Mesenchymal stem cell (in vitro differentiated cells and primary cell): ENCODE data around the gene MRPL51.
A peak's percentile ranks its signal among the peaks of the same experiment; 100 is the strongest.

Experiments used
- DNase-seq: peaks from one replicate; pipeline ENCODE4 v3.0.0-alpha.2; 2013
- H2AFZ ChIP-seq: one replicate; pipeline ENCODE4 v1.6.1; 2013; ENCODE audit warnings: low read depth, mild to moderate bottlenecking, control low read depth, inconsistent platforms, low read length, moderate library complexity
- H2AK5ac ChIP-seq: 2 replicates; pipeline ENCODE4 v1.6.1; 2013; ENCODE audit warnings: low read length, moderate library complexity, mild to moderate bottlenecking, inconsistent platforms; ENCODE audit not compliant: severe bottlenecking
- H2BK120ac ChIP-seq: one replicate; pipeline ENCODE4 v1.6.1; 2013; ENCODE audit warnings: low read depth, mild to moderate bottlenecking, inconsistent platforms, low read length, moderate library complexity
- H2BK12ac ChIP-seq, 2 experiments: one replicate each; pipeline ENCODE4 v1.6.1; 2013; ENCODE audit warnings: inconsistent platforms in 2 of 2, low read length in 2 of 2, mild to moderate bottlenecking in 2 of 2, moderate library complexity in 2 of 2, control low read depth in 1 of 2
- H2BK15ac ChIP-seq: one replicate; pipeline ENCODE4 v1.6.1; 2013; ENCODE audit warnings: mild to moderate bottlenecking, low read depth, inconsistent platforms; ENCODE audit not compliant: poor library complexity, severe bottlenecking
- H2BK5ac ChIP-seq: 2 replicates; pipeline ENCODE4 v1.6.1; 2013; ENCODE audit warnings: low read depth, mild to moderate bottlenecking, low read length, control low read depth, inconsistent platforms; ENCODE audit not compliant: poor library complexity, severe bottlenecking
- H3K14ac ChIP-seq, 2 experiments: one replicate each; pipeline ENCODE4 v1.6.1; 2013; ENCODE audit warnings: inconsistent platforms in 2 of 2, low read length in 2 of 2, control low read depth in 1 of 2, mild to moderate bottlenecking in 1 of 2, moderate library complexity in 1 of 2
- H3K18ac ChIP-seq, 2 experiments: one replicate each; pipeline ENCODE4 v1.6.1; 2013; ENCODE audit warnings: inconsistent platforms in 2 of 2, low read length in 2 of 2, control low read depth in 1 of 2, low read depth in 1 of 2, mild to moderate bottlenecking in 1 of 2
- H3K23ac ChIP-seq, 2 experiments: one replicate each; pipeline ENCODE4 v1.6.1; 2013; ENCODE audit warnings: inconsistent platforms in 2 of 2, low read length in 2 of 2, mild to moderate bottlenecking in 2 of 2, moderate library complexity in 2 of 2, control low read depth in 1 of 2
- H3K27ac ChIP-seq: 2 replicates; pipeline ENCODE4 v1.5.1; 2013; ENCODE audit warnings: mild to moderate bottlenecking, moderate library complexity, low read length, control low read depth, inconsistent platforms; ENCODE audit not compliant: poor library complexity, severe bottlenecking
- H3K27me3 ChIP-seq, 2 experiments: 2 replicates each; pipeline versions ENCODE4 v1.6.1 to v1.7.0; 2013; ENCODE audit warnings: low read length in 2 of 2, mild to moderate bottlenecking in 2 of 2, moderate library complexity in 2 of 2, control low read depth in 1 of 2, inconsistent platforms in 1 of 2; ENCODE audit not compliant: control insufficient read depth in 1 of 2, insufficient read depth in 1 of 2
- H3K36me3 ChIP-seq, 2 experiments: 2 replicates each; pipeline versions ENCODE4 v1.6.1 to v1.7.0; 2013; ENCODE audit warnings: low read length in 2 of 2, control low read depth in 1 of 2, inconsistent platforms in 1 of 2, low read depth in 1 of 2, mild to moderate bottlenecking in 1 of 2; ENCODE audit not compliant: insufficient read depth in 2 of 2, control insufficient read depth in 1 of 2
- H3K4ac ChIP-seq, 2 experiments: one replicate each; pipeline ENCODE4 v1.6.1; 2013; ENCODE audit warnings: inconsistent platforms in 2 of 2, low read length in 2 of 2, mild to moderate bottlenecking in 2 of 2, moderate library complexity in 2 of 2, control low read depth in 1 of 2, low read depth in 1 of 2
- H3K4me1 ChIP-seq: 2 replicates; pipeline ENCODE4 v1.6.1; 2013; ENCODE audit warnings: low read depth, low read length, control low read depth; ENCODE audit not compliant: control insufficient read depth, insufficient read depth
- H3K4me2 ChIP-seq: 2 replicates; pipeline ENCODE4 v1.6.1; 2013; ENCODE audit warnings: low read length, mild to moderate bottlenecking, inconsistent platforms; ENCODE audit not compliant: poor library complexity, severe bottlenecking
- H3K4me3 ChIP-seq, 2 experiments: 2 replicates each; pipeline versions ENCODE4 v1.5.1 to v1.7.0; 2013; ENCODE audit warnings: low read length in 2 of 2, mild to moderate bottlenecking in 2 of 2, control low read depth in 1 of 2, low read depth in 1 of 2; ENCODE audit not compliant: insufficient read depth in 1 of 2
- H3K79me1 ChIP-seq: replicated peaks from 2 replicates; pipeline ENCODE4 v1.6.1; 2013; ENCODE audit warnings: mild to moderate bottlenecking, control low read depth, low read length, inconsistent platforms; ENCODE audit not compliant: poor library complexity, severe bottlenecking
- H3K9ac ChIP-seq: 2 replicates; pipeline ENCODE4 v1.7.0; 2013; ENCODE audit warnings: mild to moderate bottlenecking, low read length, moderate library complexity
- H3K9me3 ChIP-seq: 2 replicates; pipeline ENCODE4 v1.7.0; 2013; ENCODE audit warnings: mild to moderate bottlenecking, low read length; ENCODE audit not compliant: control insufficient read depth
- H4K8ac ChIP-seq: one replicate; pipeline ENCODE4 v1.6.1; 2013; ENCODE audit warnings: inconsistent platforms, mild to moderate bottlenecking, low read length, moderate library complexity
- H4K91ac ChIP-seq: one replicate; pipeline ENCODE4 v1.6.1; 2013; ENCODE audit warnings: mild to moderate bottlenecking, low read length, inconsistent platforms
- WGBS: methylation state at CpG from one replicate; pipeline ENCODE4 v1.1.7; 2013; ENCODE audit warnings: mixed read lengths; 5-methylcytosine and 5-hydroxymethylcytosine counted together

MRPL51 gene

DNA sequence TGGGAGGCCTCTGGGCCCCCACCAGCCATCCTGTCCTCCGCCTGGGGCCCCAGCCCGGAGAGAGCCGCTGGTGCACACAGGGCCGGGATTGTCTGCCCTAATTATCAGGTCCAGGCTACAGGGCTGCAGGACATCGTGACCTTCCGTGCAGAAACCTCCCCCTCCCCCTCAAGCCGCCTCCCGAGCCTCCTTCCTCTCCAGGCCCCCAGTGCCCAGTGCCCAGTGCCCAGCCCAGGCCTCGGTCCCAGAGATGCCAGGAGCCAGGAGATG, 40.5 kb upstream of the MRPL51 start:
- Histone ChIP-seq H4K8ac (peak overlapping the region; percentile 67), H3K27ac (peak overlapping the region; percentile 97), H3K4me3 (peak overlapping the region; percentile 38 to 98), H3K27me3 (no peaks in the 10 kb centered on the region), H3K4me2 (peak overlapping the region; percentile 69), H3K4me1 (peaks cover 37% of the 10 kb centered on the region), H3K4ac (peak overlapping the region; percentile 61 to 98), H3K9me3 (no peaks in the 10 kb centered on the region), H3K9ac (peak overlapping the region; percentile 96), H2BK120ac (peak overlapping the region; percentile 89), H2AFZ (peak overlapping the region; percentile 66), H2BK15ac (peak overlapping the region; percentile 76), H3K79me1 (peaks cover 9% of the 10 kb centered on the region), H2BK12ac (peak overlapping the region; percentile 93 to 96), H3K18ac (peak overlapping the region; percentile 83 to 85), H3K14ac (peak overlapping the region in 1 of 2 experiments; percentile 68), H3K23ac (peak overlapping the region in 1 of 2 experiments; percentile 16), H2AK5ac (no peak overlapping the region), H2BK5ac (peak overlapping the region; percentile 66), H3K36me3 (peaks cover 54 to 58% of the 10 kb centered on the region in 2 experiments), H4K91ac (peak overlapping the region; percentile 96)
- 0% methylated on average over 5 of the region's 9 CpGs for WGBS
- DNase-seq: no peak

DNA sequence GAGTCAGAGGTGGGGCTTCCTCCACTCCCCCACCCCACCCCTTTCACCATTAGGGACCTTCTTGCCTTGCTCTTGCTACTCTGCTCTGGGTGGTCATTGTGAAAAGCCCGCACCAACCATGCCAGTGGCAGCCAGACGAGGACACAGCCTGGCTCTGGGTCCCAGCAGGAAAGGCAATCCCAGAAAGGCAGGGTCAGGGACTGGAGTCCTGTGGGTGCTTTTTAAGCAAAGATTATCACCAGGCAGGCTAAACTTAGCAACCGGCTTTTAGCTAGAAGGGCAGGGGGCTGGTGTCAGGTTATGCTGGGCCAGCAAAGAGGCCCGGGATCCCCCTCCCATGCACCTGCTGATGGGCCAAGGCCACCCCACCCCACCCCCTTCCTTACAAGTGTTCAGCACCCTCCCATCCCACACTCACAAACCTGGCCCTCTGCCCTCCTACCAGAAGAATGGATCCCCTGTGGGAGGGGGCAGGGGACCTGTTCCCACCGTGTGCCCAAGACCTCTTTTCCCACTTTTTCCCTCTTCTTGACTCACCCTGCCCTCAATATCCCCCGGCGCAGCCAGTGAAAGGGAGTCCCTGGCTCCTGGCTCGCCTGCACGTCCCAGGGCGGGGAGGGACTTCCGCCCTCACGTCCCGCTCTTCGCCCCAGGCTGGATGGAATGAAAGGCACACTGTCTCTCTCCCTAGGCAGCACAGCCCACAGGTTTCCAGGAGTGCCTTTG, 40.0 kb upstream of the MRPL51 start:
- Histone ChIP-seq H3K18ac (peak overlapping the region; percentile 83 to 85), H3K27me3 (no peaks in the 10 kb centered on the region), H3K9ac (peak overlapping the region; percentile 96), H3K23ac (peak overlapping the region in 1 of 2 experiments; percentile 16), H3K14ac (peak overlapping the region in 1 of 2 experiments; percentile 68), H3K79me1 (peaks cover 13% of the 10 kb centered on the region), H2BK15ac (peak overlapping the region; percentile 76), H3K27ac (peak overlapping the region; percentile 97), H3K4me1 (peaks cover 34% of the 10 kb centered on the region), H3K4me2 (peak overlapping the region; percentile 69), H2BK5ac (peak overlapping the region; percentile 66), H4K91ac (peak overlapping the region; percentile 96), H2BK12ac (peak overlapping the region; percentile 93 to 96), H3K4me3 (peak overlapping the region; percentile 38 to 98), H3K9me3 (no peaks in the 10 kb centered on the region), H4K8ac (peak overlapping the region; percentile 67), H2AFZ (peak overlapping the region; percentile 66), H2BK120ac (peak overlapping the region; percentile 89), H2AK5ac (peak overlapping the region; percentile 46), H3K36me3 (peaks cover 54 to 58% of the 10 kb centered on the region in 2 experiments), H3K4ac (peak overlapping the region; percentile 61 to 98)
- under 1% methylated on average over 14 of the region's 14 CpGs for WGBS
- DNase-seq: peak; percentile 90

DNA sequence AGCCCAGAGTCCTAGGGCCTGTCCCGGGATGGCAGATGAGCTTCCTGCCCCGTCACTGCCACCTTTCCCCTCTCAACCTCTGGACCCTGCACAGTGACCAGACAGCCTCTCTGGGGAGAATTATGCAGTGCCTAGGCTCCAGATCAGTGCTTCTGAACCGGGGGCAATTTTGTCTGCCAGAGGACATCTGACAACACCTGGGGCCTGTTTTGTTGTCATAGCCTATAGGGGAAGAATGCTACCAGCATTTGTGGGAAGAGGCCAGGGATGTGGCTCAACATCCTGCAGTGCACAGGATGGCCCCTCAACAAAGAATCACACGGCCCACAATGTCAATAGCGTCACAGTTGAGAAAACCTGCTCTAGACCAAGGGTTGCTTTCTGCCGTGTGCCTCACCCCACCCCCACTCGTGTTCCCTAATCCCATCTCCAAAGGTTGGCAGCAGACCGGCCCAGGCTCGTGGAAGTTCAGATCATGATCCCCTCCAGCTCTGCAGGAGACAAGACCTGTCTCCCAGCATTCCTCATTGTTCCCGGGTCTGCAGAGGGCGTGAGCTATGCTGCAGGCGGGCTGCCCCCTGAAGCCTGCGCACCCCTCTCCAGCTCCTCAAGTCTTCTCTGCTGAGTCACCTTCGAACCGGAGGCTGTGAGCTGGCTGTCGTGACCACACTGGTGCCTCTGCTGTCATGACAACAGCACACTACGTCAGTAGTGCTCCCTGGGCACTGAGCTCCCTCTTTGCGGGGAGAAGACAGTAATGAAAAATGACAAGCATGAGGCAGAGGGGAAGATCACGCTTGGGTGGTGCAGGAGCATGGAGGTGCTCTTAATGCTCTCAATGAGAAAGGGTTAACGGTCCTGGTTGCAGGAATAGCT, 39.2 kb upstream of the MRPL51 start:
- Histone ChIP-seq H3K27me3 (no peaks in the 10 kb centered on the region), H3K23ac (no peak overlapping the region), H4K8ac (peak overlapping the region; percentile 86), H3K14ac (peak overlapping the region in 1 of 2 experiments; percentile 59), H2BK12ac (peak overlapping the region; percentile 53 to 96), H3K4ac (peak overlapping the region; percentile 89 to 98), H4K91ac (peak overlapping the region; percentile 96), H2AK5ac (peak overlapping the region; percentile 74), H3K27ac (peak overlapping the region; percentile 97), H2BK5ac (no peak overlapping the region), H3K36me3 (peaks cover 54 to 57% of the 10 kb centered on the region in 2 experiments), H3K4me2 (peak overlapping the region; percentile 69), H3K9me3 (no peaks in the 10 kb centered on the region), H3K18ac (peak overlapping the region; percentile 85 to 89), H2BK15ac (peak overlapping the region; percentile 76), H2BK120ac (peak overlapping the region; percentile 89), H3K4me3 (peak overlapping the region in 1 of 2 experiments; percentile 98), H3K79me1 (peaks cover 13% of the 10 kb centered on the region), H3K4me1 (peaks cover 29% of the 10 kb centered on the region), H2AFZ (no peak overlapping the region), H3K9ac (peak overlapping the region; percentile 96)
- DNase-seq: peak; percentile 100
- 4% methylated on average over 19 of the region's 20 CpGs for WGBS
